Measurements from ENCODE around the gene EPN1.

The EPN1 gene

DNA sequence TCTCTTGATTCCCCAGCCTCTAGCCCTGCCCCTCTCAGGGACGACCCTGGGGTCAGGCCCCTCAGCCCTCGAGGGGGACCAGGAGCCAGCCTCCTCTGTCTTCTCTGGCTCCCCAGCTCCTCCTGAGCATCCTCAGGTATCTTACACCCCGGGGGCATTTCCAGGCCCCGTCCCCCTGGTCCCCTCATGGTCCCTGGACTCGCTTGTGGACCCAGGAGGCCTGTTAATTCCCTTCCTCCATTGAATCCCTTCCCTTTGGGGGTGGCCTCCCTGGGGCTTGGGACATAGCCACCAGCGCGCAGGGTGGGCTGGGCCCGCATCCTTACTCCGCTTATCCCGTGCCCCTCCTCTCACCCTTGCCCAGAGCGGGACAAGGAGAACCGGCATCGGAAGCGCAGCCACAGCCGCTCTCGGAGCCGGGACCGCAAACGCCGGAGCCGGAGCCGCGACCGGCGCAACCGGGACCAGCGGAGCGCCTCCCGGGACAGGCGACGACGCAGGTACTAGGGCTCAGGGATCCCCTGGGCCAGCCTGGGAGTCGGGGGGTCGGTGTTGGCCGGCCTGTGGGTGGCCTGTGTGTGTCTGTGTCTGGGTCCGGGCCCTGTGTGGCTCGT, 16.1 kb upstream of the EPN1 start:
- no peak for DNase-seq
- intact Hi-C loops (cut with DNase I), result no loop called here

DNA sequence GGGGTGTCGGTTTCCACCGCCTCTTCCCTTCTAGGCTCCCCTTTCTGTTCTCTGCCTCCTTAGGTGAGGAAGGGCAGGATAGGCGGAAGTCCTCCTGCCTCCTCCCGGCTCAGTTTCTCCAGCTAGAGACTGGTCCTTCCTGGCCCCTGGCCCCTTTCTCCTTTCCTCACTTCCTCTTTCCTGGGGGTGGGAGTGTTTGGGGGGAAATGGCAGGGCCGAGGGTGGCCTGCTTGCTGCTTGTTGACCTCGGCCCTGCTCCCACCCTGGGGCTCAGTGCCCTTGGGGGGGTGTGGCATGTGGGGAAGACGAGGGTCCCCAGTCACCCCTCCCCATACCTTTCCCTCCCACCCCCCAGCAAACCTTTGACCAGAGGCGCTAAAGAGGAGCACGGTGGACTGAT, 15.2 kb upstream of the EPN1 start:
- DNase-seq, result no peak
- intact Hi-C loops (cut with DNase I), result no loop called here

DNA sequence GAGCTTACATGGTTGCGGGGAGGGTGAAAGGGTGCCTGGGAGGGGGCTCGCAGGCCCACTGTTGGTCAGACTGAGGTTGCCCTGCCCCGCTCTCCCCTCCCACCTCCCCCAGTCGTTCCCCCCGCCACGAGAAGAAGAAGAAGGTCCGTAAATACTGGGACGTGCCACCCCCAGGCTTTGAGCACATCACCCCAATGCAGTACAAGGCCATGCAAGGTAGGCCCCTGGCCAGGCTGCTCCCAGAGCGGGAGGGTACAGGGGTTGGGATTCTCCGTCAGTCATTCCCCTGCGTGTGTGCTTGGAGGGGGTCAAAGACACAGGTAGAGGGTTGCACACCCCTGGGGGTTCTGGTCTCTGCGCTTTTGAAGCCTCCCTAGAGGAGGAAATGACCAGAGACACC, 14.6 kb upstream of the EPN1 start:
- DNase-seq, result no peak
- intact Hi-C loops (cut with DNase I), result no loop called here

DNA sequence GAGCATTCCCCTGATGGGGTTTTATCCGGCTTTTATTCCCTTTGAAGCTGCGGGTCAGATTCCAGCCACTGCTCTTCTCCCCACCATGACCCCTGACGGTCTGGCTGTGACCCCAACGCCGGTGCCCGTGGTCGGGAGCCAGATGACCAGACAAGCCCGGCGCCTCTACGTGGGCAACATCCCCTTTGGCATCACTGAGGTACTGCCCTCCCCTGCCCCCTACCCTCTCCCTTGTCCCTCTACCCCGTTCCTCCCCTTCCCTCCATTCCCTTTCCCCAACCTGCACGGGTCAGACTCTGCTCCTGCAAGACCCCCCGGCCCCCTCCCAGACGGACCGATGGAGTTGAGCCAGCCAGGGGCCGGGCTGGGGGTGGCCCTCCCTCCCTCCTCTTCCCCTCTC, 14.0 kb upstream of the EPN1 start:
- no peak for DNase-seq
- intact Hi-C loops (cut with DNase I), result no loop called here

DNA sequence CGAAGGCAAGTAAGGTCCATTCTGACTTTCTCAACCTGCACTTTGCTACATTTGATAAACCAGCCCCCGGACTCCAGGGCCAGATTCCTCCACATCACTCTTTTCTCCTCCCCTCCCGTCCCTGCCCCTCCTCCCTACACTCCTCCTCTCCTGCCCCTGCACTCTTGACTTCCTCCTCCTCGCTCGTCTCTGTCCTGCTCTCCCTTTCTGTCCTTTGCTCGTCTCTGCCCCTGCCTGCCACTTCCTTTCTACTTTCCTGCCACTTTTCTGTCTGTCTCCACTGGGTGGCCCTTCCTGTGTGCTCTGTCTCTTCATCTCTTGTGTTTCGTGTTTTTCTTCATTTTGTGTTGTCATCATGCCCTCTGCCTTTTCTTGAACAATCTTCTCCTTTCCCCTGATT, 13.2 kb upstream of the EPN1 start:
- intact Hi-C loops (cut with DNase I), result no loop called here
- no peak for DNase-seq

DNA sequence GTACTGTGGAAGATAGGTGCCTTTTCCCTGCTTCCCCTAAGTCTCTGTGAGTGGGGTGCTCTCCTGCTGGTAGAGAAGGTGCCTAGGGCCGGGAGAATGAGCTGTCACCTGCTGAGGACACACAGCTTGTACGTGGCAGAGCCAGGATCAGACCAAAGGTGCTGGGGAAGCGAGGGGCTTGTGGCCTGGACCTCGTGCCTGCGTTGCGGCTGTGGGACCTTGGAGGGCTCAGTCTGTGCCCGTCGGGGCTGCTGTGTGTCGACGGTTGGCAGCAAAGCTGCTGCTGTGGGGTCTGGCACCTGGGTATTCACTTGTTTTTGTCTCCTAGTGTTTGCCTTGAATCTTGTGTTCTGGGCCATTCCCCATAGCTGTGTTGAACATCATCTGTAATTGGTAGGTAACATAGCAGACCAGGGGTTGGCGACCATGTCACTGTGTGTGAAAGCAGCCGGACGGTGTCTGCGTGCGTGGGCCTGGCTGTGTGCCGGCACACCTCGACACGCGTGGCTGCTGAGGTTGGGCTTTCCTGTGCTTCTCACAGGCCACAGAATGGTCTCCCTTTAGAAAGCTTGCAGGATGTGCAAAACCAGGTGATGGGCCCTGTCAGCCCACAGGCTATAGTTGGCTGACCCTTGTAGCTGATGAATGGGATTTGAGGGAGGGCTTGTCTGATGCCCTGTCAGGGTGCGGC, 11.0 kb upstream of the EPN1 start:
- intact Hi-C loops (cut with DNase I), result no loop called here
- DNase-seq, result peak in 1 of 10 donors; percentile 70

DNA sequence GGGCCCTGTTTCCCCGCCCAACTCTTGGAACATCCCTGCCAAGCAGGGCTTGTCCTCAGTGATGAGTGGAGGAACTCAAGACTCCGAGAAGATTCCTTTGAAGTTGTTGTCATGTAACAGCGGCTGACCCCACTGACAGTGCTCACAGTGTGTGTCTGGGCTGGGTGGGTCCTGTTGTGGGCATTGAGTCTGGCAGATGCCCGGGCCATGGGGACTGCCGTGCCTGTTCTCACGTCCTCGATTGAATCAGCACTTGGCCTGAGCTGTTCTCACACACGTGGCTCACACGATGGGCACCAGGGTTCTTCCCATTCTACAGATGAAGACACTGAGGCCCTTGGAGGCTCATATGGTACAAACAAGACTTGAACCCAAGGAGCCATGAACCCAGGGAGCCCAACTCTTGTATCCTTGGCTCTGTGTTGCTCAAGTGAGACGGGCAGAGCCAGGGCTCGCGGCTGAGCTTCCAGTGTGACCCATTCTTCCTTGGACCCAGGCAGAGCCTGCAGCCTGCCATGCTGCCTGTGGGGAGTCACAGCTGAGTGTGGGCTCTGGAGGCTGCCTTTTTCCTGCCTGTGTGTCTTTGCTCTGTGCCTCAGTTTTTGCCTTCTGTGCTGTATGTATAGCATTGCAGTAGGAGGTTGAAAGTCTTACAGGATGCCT, 8.6 kb upstream of the EPN1 start:
- intact Hi-C loops (cut with DNase I), result no loop called here
- DNase-seq, result no peak

DNA sequence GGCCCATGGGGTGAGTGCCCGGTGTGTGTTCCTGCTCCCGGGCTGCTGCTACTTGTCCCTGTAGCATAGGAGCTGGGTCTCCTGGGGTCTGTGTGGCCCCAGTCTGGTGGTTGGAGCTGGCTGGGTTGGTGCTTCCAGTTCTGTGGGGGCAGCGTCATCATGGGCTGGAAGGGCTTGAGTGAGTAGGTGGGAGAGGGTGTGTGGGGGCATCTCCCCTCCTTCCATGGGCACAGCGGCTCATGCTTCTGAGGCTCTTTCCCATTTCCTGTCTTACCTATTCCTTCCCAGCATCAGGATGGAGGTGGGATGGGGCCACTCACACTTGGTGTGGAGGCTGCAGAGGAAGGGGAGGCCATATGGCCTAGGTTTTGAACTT, 8.0 kb upstream of the EPN1 start:
- intact Hi-C loops (cut with DNase I), result no loop called here
- DNase-seq, result no peak

DNA sequence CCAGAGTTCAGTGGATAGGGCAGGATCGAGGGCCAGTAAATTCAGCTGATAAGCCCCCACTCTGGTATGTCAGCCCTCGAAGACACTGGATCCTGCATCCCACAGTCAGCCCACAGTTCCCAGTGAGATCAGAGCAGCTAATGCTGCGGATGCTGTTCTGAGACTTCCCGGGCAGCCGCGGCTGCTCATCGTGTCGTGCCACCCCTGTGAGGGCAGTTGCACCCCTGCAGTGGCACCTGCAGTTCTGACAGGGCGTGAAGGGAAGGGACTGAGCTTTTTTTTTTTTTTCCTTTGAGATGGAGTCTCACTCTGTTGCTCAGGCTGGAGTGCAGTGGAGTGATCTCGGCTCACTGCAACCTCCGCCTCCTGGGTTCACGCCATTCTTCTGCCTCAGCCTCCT, 7.5 kb upstream of the EPN1 start:
- DNase-seq, result no peak
- intact Hi-C loops (cut with DNase I), result no loop called here

DNA sequence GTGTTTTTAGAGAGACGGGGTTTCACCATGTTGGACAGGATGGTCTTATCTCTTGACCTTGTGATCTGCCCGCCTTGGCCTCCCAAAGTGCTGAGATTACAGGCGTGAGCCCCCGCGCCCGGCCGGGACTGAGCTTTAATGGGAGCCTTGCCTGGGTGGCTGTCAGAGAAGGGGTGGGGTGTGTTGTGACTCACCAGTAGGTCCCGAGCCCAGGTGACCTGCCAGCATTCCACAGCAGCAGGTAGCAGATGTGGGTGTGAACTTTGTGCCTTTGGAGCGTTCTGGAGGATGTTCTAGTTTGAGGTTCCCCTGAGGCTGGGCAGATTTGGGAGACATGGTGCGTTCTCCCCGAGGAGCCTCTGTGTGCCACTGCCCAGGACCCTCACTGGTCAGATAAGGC, 7.1 kb upstream of the EPN1 start:
- intact Hi-C loops (cut with DNase I), result no loop called here

DNA sequence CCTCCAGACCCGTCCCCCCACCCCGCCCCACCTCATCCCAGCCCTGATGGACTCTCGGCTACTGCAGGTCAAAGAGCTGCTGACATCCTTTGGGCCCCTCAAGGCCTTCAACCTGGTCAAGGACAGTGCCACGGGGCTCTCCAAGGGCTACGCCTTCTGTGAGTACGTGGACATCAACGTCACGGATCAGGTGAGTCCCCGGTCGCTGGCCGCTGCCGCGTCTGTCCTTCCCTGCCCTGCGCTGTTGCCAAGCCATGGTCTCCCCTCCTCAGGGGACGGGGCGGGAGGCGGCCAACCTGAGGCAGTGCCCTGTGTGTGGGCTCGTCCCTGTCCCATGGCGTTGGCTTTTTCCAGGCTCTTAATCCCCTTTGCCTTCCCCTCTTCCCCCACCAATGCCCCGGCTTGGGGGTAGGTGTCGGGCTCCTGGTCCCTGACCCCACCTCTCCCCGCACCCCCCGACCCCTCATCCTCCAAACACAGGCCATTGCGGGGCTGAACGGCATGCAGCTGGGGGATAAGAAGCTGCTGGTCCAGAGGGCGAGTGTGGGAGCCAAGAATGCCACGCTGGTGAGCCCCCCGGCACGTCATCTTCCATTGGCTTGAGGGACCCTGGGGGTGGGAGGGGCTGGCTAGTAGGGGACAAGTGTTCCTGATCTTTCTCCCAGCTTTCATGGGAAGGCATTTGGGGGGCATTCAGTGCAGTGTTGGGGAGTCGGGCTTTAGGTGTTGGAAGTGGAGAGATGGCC, 6.2 kb upstream of the EPN1 start:
- intact Hi-C loops (cut with DNase I), result no loop called here
- DNase-seq, result no peak

More for the DNA sequence above, 7.1 kb upstream of the EPN1 start:
- no peak for DNase-seq

DNA sequence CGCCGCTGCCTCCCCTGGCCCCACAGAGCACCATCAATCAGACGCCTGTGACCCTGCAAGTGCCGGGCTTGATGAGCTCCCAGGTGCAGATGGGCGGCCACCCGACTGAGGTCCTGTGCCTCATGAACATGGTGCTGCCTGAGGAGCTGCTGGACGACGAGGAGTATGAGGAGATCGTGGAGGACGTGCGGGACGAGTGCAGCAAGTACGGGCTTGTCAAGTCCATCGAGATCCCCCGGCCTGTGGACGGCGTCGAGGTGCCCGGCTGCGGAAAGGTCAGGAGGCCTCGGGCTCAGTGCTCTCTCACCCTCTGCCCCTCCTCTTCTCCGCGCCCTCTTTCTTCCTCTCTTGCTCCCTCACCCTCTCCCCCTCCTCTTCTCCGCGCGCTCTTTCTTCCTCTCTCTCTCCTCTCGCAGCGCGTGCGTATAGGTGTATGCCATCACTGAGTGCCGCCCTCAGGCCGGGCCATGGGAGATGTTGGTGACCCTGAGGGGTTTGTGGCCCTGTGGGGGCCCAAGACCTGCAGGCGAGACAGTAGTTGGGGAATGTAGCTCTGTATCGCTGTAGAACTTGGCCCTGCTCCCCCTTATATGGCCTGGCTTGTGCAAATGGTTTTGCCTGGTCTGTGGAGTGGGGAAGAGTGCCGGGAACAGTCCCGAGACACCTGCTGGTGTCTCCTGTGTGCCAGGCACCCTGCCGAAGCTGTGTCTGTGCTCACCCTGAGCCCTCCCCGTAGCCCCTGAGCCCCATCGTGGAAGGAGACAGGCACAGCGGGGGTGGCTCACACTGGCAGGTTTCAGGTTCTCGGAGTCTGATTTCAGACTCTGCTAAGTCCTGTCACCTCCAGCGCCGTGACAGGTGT, 5.4 kb upstream of the EPN1 start:
- intact Hi-C loops (cut with DNase I), result no loop called here
- no peak for DNase-seq

DNA sequence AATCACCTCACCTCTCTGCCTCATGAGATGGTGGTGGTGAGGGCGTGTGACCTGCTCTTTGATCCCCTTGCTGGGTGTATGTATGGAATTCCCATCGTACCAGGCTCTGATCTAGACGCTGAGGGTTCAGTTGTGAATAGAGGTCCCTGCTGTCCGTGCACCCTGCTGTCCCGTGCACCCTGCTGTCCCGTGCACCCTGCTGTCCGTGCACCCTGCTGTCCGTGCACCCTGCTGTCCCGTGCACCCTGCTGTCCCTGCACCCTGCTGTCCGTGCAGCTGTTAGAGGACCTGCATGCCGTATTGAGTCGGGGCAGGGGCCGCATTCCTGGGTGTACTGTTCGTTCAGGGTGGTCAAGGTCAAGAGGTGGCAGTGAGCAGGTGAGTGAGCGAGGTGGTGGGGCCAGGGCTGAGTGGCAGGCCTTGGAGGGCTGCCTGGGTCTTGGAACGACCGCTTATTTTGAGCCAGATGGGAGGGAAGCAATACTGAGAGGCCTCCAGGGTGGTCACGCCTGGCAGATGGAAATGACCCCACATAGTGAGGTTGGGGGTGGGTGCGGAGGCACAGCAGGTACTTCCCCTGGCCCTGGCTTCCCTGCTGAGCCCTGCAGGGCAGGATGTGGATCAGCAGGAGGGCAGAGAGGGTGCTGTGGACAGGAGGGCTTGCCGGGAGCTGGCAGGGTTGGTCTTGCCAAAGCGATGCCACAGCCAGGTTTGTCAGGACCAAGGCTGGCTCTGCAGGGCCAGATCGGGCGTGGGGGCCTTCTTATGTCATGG, 4.6 kb upstream of the EPN1 start:
- DNase-seq, result peak in 4 of 10 donors; percentile 28 to 94 (median 74)
- intact Hi-C loops (cut with DNase I), result no loop called here

DNA sequence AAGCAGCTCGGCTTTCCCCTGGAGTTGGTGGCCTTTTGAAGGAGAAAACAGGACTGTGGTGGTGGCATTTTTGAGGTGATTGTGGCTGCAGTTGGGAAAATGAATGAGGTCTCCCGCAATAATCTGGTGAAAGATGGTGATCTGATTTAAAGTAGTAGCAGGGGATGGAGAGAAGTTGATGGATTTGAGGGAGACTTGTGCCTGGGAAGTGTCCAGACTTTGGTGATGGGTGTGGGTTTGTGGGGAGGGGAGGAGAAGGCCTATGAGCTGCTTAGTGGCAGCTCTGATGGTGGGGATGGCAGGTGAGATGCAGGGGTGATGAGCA, 4.0 kb upstream of the EPN1 start:
- intact Hi-C loops (cut with DNase I), result no loop called here
- DNase-seq, result no peak

DNA sequence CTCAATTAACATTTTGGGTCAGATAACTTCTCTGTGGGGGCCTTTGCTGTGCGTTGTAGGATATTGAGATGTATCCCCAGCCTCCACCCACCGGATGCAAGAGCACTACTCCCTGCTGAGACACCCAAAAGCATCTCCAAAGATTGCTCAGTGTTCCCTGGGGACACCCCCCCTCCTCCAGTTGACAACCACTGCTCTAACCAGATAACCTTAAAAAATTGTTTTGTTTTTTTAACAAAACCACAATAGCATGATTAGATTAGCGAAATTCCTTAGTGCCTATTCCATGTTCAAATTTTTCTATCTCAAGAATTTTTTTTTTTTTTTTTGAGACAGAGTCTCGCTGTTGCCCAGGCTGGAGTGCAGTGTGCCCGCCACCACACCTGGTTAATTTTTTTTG, 2.6 kb upstream of the EPN1 start:
- no peak for DNase-seq
- intact Hi-C loops (cut with DNase I), result no loop called here

DNA sequence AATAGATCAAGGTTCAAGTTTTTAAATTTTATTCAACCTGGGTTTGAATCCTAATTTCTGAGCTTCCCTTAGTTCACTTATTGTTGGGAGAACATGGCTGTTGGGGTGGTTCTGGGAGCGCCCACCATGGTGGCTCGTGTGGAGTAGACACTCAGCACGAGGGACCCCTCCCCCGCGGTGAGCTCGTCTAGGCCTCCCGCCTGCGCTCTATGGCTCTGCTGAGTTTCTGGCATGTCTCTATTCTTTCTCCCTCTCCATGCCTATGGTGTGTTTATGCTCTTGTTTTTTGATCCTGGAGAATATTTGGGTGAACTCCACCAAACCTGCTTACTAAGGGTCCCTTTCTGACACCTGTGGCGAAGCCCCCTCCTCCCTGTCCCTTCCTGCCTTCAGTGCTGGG, 1.6 kb upstream of the EPN1 start:
- intact Hi-C loops (cut with DNase I), result no loop called here
- DNase-seq, result no peak

DNA sequence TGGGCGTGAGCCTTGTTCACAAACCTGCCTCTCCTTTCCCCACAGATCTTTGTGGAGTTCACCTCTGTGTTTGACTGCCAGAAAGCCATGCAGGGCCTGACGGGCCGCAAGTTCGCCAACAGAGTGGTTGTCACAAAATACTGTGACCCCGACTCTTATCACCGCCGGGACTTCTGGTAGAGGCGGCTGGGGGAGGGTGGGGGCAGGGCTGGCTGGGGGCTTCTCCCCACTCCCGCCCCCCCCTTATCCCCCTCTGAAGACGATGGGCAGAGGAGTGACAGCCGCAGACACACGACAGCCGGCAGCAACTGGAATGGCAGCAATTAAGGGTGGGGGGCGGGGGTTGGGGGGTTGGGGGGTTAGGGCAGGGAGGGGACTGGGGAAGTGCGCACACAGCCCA, 1.1 kb upstream of the EPN1 start:
- intact Hi-C loops (cut with DNase I), result no loop called here
- no peak for DNase-seq

DNA sequence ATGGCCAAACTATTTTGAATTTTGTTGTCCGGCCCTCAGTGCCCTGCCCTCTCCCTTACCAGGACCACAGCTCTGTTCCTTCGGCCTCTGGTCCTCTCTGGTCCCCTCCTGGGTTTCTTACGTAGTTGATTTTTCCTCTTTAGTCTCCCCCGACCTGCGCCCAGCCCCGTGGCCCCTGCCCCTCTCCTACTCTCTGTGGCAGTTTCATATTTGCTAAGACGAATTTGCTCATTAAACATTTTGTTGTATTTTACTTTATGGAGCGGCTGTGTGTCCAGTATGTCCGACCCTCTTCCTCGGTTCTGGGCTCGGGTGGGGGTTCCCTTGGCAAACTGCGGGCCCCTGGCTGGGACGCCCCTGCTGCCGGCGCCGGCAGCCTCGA, 576 bp upstream of the EPN1 start:
- intact Hi-C loops (cut with DNase I), result no loop called here

DNA sequence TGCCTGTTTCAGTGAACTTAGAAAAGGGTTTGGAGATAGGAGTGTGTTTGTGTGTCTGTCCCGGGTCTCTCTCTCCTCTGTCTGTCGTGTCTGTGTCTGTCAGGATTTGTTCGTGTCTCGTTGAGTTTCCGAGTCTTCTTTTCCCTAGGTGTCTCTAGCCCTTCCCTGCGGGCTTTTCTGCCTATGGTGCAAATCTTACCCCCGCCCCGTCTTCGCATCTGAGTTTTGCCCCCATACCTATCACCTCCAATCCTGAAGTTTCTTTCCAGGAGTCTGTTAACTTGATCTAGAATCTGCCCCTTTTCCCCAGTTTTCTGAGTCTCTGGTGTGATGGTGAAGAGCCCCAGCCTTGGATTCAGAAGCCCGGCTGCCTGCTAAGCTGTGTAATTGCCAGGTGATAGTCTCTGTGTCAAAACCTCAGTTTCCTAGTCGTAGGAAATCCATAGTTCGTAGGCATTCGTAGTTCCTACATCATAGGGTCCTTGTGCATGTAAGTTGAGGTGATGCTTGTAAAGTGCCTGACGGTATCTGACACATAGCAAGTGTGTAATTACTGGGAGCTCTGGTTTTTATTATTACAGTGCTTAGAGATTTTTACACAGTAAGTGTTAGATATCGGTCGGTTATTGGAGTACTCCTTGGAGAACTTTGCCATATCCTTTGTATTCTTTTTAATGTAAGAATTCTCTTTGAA, 782 bp downstream of the EPN1 start:
- no peak for DNase-seq
- intact Hi-C loops (cut with DNase I), result no loop called here

More for the DNA sequence above, 576 bp upstream of the EPN1 start:
- no peak for DNase-seq
